Medulla oblongata (tissue), 1 donor: Measurements from ENCODE around the gene NCOA1.
A peak's percentile ranks its signal among the peaks of the same experiment; 100 is the strongest.
"Not testable (repeated sequence)": the region's sequence is repeated elsewhere in the genome, so short reads cannot be mapped to it uniquely, and the experiment has no call there.

Experiments
- DNase-seq: peaks from one replicate; pipeline ENCODE4 v3.0.0-alpha.2; 2015; ENCODE audit errors: extremely low spot score

The NCOA1 gene

GRCh38 chr2:24626131-24626530 lies 135.1 kb downstream of the NCOA1 start:
- no peak for DNase-seq

GRCh38 chr2:24628746-24629145 lies 137.7 kb downstream of the NCOA1 start:
- no peak for DNase-seq

DNA sequence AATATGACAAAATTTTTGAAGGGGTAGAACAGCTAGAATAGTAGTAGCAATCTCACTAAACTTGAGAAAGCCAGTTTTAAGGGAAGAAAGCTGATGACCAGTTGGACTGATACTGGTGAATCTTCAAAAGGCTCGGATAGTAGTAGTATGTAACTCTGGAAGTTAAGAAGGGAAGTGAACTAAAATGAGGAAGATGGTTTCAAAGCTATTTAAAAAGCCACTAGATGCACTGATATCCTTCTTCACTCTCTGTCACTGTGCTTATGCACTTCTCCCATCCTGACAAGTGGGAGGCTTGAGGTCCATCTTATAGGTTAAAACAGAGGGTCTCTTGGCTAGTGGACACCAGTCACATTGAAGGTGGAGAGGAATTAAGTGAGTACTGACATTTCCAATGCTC lies 141.1 kb downstream of the NCOA1 start:
- DNase-seq, result peak; percentile 37

DNA sequence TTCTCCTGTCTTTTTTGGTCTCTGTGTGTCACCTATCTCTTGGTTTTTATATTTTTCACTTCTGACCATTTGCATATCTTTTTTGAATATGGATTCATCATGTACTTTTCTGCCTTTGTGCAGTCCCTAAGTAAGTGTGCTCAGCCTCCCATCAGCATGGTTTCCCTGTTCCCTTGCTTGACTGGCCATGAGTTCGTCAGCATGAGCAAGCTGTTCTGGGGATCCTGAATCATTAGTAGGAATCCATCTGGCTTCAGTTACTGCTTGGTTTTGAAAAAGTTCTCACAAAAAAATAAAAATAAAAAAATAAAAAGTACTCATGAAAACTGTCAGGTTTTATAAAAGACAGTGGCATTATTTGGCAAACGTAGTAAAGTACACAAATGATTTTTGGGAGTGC lies 144.1 kb downstream of the NCOA1 start:
- DNase-seq, result no peak

DNA sequence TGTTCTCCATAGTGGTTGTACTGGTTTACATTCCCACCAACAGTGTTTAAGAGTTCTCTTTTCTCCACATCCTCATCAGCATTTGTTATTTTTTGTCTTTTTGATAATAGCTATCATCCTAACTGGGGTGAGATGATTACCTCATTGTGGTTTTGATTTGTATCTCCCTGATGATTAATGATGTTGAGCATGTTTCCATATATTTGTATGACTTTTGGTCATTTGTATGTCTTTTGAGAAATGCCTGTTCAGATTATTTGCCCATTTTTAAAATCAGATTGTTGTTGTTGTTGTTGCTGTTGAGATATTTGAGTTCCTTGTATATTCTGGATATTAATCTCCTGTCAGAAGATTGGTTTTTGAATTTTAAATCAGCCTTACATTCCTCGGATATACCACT lies 147.5 kb downstream of the NCOA1 start:
- DNase-seq, result no peak

- DNase-seq, result no peak
These were observed 151.3 kb downstream of the NCOA1 start for GRCh38 chr2:24642351-24642750.

DNA sequence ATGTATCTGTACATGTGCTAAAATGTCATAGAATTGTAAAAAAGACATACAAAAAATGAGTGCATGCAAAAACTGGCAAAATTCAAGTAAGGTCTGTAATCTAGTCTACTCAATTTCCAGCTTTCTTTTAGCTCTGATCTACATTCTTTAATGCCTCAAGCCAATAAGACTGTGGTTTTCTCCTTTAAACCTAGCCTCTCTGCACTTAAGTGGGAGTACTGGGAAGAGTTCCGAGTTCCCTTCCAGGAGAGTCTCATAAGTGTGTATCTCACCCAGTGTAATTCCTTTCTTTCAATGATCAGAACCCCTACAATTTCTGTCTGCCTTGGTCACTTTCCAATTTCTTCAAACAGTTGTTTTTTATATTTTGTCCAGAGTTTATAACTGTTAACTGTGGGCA lies 152.0 kb downstream of the NCOA1 start:
- no peak for DNase-seq

- DNase-seq, result no peak
These were observed 153.0 kb downstream of the NCOA1 start for GRCh38 chr2:24644032-24644431.

- DNase-seq, result no peak
These were observed 160.1 kb downstream of the NCOA1 start for GRCh38 chr2:24650997-24651642.

- no peak for DNase-seq
These were observed 160.6 kb downstream of the NCOA1 start for GRCh38 chr2:24651643-24652003.

DNA sequence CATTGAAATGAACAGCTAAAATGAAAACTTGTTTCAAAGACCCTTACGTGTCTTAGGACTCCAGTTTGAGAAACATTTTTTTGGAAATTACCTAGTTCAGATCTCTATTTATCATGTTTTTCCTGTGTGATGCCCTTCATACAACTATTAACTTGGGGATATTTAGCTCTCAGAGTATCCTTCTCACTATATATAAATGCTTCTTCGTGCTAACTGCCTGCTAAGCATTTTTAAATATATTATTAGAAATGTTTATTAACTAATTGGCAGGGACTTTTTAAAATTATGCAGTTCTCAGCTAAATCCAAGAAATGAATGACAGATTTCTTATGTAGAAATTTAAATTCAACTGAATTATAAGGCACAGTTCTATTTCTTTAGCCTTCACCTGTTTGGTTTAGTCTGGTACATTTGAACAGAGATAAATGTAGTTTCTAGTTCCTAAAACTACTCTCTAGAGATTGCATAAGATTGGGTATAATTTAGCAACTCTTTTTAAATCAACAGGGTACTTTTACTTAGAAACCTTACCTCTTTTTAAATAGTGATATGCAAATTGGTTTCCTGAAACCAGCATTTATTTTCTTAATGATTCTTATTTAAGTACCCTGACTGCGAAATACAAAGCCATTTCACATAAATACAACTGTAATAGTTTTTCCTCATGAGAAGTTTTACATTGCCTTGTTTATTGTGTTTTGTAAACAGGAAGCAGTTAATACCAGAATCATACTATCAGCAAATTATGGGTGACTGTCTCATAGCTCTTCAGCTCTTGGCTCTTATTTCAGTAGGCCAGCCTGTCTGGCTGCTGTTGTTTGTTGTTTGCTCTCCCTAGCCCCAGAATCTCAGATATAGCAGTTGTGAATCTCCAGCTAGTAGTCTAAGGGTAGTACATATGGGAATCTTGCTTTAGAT lies 161.5 kb downstream of the NCOA1 start:
- peak; percentile 17 for DNase-seq

DNA sequence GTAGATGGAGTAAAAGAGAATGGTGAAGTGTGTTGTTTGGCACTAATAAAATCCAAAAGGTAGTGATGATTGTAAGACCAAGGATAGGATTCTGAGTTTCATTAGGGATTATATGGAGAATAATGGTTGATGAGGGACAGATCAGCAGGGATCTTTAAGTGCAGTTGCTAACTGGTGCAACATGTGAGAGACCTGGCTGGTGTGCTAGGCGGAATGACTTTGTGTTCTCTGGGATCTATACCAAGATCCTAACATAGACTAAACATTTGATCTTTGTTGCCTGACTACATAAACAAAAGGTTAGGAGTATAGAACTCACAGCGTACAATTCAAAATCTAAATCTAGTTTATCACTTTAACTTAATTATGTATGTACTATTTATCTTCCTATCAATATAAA lies 166.8 kb downstream of the NCOA1 start:
- no peak for DNase-seq

DNA sequence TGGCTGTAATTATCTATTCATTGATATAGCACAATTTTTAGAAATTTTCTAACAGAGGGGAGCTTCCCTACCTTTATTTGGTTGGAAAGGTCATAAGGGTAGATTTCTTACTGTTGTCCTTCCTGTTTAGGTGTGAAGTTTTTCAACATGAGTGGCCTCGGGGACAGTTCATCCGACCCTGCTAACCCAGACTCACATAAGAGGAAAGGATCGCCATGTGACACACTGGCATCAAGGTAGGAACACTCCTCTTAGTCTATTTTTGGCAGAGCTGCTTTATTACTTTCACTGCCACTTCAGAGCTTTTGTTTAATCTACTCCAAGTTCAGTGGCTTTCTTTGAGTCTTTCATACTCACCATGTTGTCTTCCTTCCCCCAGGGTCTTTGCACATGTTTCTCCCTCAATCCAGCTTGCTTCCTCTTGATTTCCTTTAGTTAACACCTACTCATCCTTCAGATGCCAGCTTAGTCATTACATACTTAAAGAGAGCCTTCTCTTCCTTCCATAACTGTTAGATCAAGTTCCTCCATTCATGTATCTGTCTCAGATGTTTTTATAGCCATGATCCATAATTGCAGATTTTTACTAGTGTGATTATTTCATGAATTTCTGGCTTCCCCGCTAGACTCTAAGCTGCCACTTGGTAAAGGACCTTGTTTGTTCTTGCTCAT lies 167.6 kb downstream of the NCOA1 start:
- DNase-seq, result no peak

- DNase-seq, result no peak
These were observed 168.8 kb downstream of the NCOA1 start for GRCh38 chr2:24659862-24660261.

- DNase-seq, result no peak
These were observed 176.5 kb downstream of the NCOA1 start for GRCh38 chr2:24667542-24667941.

- no peak for DNase-seq
These were observed 180.2 kb downstream of the NCOA1 start for GRCh38 chr2:24671230-24671629.

- DNase-seq, result no peak
These were observed 181.5 kb downstream of the NCOA1 start for GRCh38 chr2:24672589-24672988.

DNA sequence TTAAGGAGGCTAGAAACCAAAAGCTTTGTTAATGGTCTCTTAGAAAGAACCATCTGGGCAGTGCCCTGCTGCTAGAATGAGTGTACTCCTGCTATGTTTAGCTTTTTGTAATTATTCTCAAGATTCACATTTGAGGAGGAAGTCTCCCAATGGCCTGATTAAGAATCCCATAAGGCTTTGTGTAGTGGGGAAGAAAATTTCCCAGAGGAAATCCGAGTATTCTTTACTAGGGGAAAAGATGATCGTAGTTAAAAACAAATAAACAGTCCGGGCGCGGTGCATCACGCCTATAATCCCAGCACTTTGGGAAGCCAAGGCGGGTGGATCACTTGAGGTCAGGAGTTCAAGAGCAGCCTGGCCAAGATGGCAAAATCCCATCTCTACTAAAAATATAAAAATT lies 184.3 kb downstream of the NCOA1 start:
- no peak for DNase-seq

DNA sequence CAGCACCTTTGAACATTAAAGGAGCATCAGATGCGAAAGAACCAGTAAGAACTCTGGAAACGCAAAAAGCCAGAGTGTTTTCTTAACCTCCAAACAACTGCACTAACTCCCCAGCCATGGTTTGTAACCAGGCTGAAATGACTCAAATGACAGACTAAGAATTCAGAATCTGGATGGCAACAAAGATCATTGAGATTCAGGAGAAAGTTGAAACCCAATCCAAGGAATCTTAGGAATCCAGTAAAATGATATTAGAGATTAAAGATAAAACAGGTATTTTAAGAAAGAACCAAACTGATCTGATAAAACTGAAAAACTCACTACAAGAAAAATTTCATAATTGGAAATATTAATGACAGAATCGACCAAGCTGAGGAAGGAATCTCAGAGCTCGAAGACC lies 185.4 kb downstream of the NCOA1 start:
- DNase-seq, result no peak

- DNase-seq, result not testable (repeated sequence)
These were observed 187.0 kb downstream of the NCOA1 start for GRCh38 chr2:24678066-24678465.

DNA sequence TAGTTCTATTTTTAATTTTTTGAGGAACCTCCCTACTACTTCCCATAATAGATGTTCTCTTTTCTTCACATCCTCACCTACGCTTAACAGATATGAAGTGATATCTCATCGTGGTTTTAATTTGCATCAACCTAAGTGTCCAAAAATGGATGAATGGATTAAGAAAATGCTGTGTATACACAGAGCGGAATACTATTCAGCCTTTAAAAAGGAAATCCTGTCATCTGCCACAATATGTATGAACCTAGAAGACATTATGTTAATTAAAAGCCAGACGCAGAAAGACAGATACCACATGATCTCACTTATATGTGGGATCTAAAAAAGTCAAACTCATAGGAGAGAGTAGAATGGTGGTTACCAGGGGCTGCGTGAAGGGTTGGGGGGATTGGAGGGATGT lies 189.1 kb downstream of the NCOA1 start:
- DNase-seq, result no peak

GRCh38 chr2:24682304-24682703 lies 191.2 kb downstream of the NCOA1 start:
- DNase-seq, result no peak

DNA sequence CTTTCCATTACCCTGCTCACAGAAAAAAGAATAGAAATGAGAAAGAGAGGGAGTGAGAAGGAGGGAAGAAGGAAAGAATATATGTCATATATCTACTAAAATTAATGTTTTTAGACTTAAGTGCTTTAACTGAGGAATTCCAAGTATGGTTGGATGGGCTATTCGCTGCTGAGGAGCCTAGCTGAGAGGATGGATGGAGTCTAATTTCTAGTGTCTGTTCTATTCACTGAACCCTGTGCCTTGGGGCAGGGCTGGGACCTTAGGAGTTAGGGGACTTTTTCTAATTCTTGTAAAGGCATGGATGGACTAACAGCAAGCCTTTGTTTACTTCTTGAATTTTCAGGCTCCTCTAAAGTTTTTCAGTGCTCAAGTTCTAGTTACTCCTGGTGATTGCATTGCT lies 192.4 kb downstream of the NCOA1 start:
- no peak for DNase-seq
